Skeletal muscle tissue (tissue), 4 donors: ENCODE results near the gene ABCG1. TPM values are rescaled to one million over a fixed set of nuclear protein-coding genes. Genes with fewer than 3 reads are reported as not detected.

Experiments used
- H3K27ac ChIP-seq: one replicate; pipeline ENCODE4 v1.7.0; 2013; ENCODE audit warnings: mild to moderate bottlenecking, low read depth, low read length, inconsistent platforms
- H3K27me3 ChIP-seq, 3 donors: one replicate each; pipeline ENCODE4 v1.7.0; 2013; ENCODE audit warnings: low read length in 3 of 3; ENCODE audit not compliant: control insufficient read depth in 3 of 3, insufficient read depth in 3 of 3
- H3K36me3 ChIP-seq, 3 donors: one replicate each; pipeline ENCODE4 v1.7.0; 2013; ENCODE audit warnings: low read length in 3 of 3; ENCODE audit not compliant: control insufficient read depth in 3 of 3, insufficient read depth in 3 of 3
- H3K4me1 ChIP-seq, 3 donors: one replicate each; pipeline ENCODE4 v1.7.0; 2013; ENCODE audit warnings: low read length in 3 of 3, mild to moderate bottlenecking in 3 of 3; ENCODE audit not compliant: control insufficient read depth in 3 of 3, insufficient read depth in 3 of 3
- H3K4me3 ChIP-seq, 3 donors: one replicate each; pipeline ENCODE4 v1.7.0; 2013; ENCODE audit warnings: low read length in 3 of 3
- H3K9ac ChIP-seq, 3 donors: one replicate each; pipeline ENCODE4 v1.7.0; 2013; ENCODE audit warnings: low read length in 3 of 3, mild to moderate bottlenecking in 3 of 3, moderate library complexity in 2 of 3, low read depth in 1 of 3
- H3K9me3 ChIP-seq, 3 donors: one replicate each; pipeline ENCODE4 v1.7.0; 2013; ENCODE audit warnings: low read length in 3 of 3; ENCODE audit not compliant: control insufficient read depth in 3 of 3
- total RNA-seq: library from RNA; depleted of rRNA; stranded (reverse); fragments of >200 nt; gene quantifications from one replicate; pipeline ENCODE4 v1.2.3, GENCODE V29; 2014
- donor health status: Osteomylitis.

Gene ABCG1
- total RNA-seq, 1 donor from 2014 or later, result 20.4 TPM

GRCh38 chr21:42248241-42248640 is 29.3 kb downstream of the ABCG1 start:
- Histone ChIP-seq H3K27ac (no peak overlapping the region), H3K4me1 (peaks cover 48 to 53% (median 52%) of the 10 kb centered on the region in 3 donors), H3K27me3 (no peaks in the 10 kb centered on the region), H3K4me3 (no peak overlapping the region), H3K9ac (no peak overlapping the region), H3K36me3 (peaks cover 0 to 2% (median 0%) of the 10 kb centered on the region in 3 donors), H3K9me3 (no peaks in the 10 kb centered on the region)

DNA sequence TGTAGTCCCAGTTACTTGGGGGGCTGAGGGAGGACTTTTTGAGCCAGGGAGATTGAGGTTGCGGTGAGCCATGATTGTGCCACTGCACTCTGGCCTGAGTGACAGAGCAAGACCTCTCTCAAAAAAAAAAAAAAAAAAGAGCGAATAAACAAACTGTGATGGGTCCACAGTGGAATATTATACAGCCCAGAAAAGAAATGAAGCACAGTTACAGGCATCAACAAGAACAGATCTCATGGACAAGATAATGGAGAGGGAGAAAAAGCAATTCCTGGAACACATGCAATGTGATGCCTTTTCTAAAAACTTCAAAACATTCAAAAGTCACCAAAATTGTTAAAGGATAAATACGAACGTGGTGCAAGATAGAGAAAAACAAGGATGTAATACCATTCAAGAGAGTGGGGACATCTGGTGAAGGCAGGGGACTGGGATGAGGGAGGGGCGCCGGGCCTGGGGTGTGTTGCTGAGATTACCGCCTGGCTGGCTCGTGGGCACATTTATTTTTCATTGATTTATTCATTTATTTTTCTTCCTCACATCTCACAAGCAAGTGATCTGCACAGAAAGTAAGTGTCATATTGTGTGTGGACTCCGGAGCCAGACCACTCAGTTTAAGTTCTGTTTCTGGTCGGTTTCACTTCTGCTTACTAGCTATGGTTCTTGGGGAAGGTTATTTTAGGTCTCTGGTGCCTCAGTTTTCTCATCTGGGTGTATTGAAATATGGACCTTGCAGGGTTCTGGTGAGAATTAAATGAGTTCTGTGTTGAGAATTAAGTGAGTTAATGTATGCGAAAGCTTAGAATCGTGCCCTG is 30.1 kb downstream of the ABCG1 start:
- H3K27me3 ChIP-seq, result no peaks in the 10 kb centered on the region
- no peak overlapping the region for H3K27ac ChIP-seq
- no peaks in the 10 kb centered on the region for H3K9me3 ChIP-seq
- H3K4me3 ChIP-seq, result no peak overlapping the region
- H3K4me1 ChIP-seq, result peaks cover 53 to 59% (median 59%) of the 10 kb centered on the region in 3 donors
- peaks cover 0 to 2% (median 0%) of the 10 kb centered on the region in 3 donors for H3K36me3 ChIP-seq
- no peak overlapping the region for H3K9ac ChIP-seq

DNA sequence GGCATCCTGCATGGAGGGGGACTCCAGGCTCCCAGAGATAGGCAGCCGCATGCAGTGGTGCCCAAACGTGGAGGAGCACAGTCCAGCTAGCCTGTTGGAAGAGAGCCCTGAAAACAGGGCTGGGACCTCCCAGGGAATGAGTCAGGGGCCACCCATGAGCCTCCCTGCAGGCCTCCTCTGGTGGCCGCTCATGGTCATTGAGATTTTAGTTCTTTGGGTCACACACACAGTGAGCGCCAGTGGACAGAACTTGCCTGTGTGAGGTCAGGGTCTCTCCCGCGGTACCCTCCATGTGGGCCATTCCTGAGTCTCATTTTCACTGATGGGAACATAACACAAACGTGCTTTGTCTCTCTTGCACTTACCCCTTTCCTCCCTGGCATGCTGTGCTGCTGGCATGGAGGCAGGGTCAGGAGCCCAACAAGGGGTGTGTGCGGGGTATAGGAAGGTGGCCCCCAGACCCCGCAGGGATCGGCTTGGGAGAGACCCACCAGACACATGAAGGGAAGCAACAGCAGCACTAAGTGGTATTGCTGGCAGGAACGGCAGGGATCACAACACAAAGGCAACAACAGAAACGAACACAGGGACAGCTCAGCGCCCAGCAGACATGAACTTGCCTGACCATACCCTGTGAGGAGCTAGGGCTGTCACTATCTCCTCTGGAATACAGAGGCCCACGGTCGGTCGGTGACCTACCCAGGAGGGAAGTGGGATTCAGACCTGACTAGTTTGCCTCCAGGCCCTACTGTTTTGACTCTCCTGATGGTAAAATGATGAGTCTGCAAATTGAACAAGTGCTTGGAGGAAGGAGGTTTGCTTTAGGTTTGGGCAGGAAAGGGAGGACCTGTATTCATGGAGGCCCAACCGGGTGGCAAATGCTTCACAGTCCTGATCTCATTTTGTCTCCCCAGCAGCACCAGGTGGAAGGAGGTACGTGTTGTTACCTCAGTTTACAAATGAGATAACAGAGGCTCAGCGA is 31.8 kb downstream of the ABCG1 start:
- H3K9ac ChIP-seq, result no peak overlapping the region
- H3K27me3 ChIP-seq, result no peaks in the 10 kb centered on the region
- peaks cover 46 to 60% (median 58%) of the 10 kb centered on the region in 3 donors for H3K4me1 ChIP-seq
- no peak overlapping the region for H3K4me3 ChIP-seq
- H3K9me3 ChIP-seq, result no peaks in the 10 kb centered on the region
- H3K27ac ChIP-seq, result no peak overlapping the region
- H3K36me3 ChIP-seq, result peaks cover 0 to 3% (median 2%) of the 10 kb centered on the region in 3 donors

GRCh38 chr21:42251654-42252324 is 32.8 kb downstream of the ABCG1 start:
- H3K27ac ChIP-seq, result no peak overlapping the region
- H3K4me1 ChIP-seq, result peaks cover 47 to 63% (median 60%) of the 10 kb centered on the region in 3 donors
- peak overlapping the region in 1 of 3 donors; percentile 28 for H3K9ac ChIP-seq
- peaks cover 0 to 3% (median 2%) of the 10 kb centered on the region in 3 donors for H3K36me3 ChIP-seq
- H3K4me3 ChIP-seq, result no peak overlapping the region
- no peaks in the 10 kb centered on the region for H3K27me3 ChIP-seq
- no peaks in the 10 kb centered on the region for H3K9me3 ChIP-seq

- Histone ChIP-seq H3K9ac (peak overlapping the region in 1 of 3 donors; percentile 25), H3K27me3 (no peaks in the 10 kb centered on the region), H3K4me3 (no peak overlapping the region), H3K27ac (no peak overlapping the region), H3K9me3 (no peaks in the 10 kb centered on the region), H3K4me1 (peaks cover 49 to 67% (median 62%) of the 10 kb centered on the region in 3 donors), H3K36me3 (peaks cover 0 to 3% (median 2%) of the 10 kb centered on the region in 3 donors)
Observed at GRCh38 chr21:42252325-42252654, 33.4 kb downstream of the ABCG1 start.

DNA sequence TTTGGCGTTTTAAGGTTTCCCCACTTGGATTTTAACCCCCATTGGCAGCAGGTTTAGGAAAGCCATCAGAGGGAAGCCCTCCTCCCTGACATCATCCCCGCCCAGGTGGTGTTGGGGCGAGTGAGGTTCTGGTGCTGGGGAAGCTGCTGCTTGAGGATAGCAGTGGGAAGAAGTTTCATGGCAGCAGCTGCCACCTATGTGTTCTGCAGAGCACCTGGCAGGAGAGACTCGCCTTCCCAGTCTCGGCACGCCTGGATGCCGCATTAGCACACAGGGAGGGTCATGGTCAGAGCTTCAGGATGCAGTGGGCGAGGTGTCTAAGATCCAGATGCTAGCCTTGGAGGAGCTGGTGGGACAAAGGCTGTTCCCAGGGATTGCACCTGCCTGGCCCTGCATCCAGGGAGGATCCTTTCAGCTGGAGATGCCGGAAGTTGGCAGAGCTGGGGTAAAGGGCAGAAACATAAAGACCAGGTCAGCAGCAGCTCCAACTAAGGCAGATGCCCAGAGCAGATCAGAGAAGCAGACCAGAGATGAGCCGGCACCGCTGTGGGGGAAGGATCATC is 33.9 kb downstream of the ABCG1 start:
- H3K4me3 ChIP-seq, result no peak overlapping the region
- H3K9me3 ChIP-seq, result no peaks in the 10 kb centered on the region
- peak overlapping the region in 1 of 3 donors; percentile 7 for H3K9ac ChIP-seq
- peaks cover 53 to 71% (median 68%) of the 10 kb centered on the region in 3 donors for H3K4me1 ChIP-seq
- H3K36me3 ChIP-seq, result peaks cover 0 to 3% (median 2%) of the 10 kb centered on the region in 3 donors
- H3K27ac ChIP-seq, result no peak overlapping the region
- no peaks in the 10 kb centered on the region for H3K27me3 ChIP-seq

GRCh38 chr21:42253466-42253865 is 34.5 kb downstream of the ABCG1 start:
- peak overlapping the region in 1 of 3 donors; percentile 7 for H3K9ac ChIP-seq
- no peaks in the 10 kb centered on the region for H3K9me3 ChIP-seq
- H3K27me3 ChIP-seq, result no peaks in the 10 kb centered on the region
- peaks cover 56 to 76% (median 74%) of the 10 kb centered on the region in 3 donors for H3K4me1 ChIP-seq
- no peak overlapping the region for H3K4me3 ChIP-seq
- H3K27ac ChIP-seq, result no peak overlapping the region
- H3K36me3 ChIP-seq, result peaks cover 0 to 3% (median 2%) of the 10 kb centered on the region in 3 donors

- H3K4me3 ChIP-seq, result no peak overlapping the region
- H3K27me3 ChIP-seq, result no peaks in the 10 kb centered on the region
- H3K27ac ChIP-seq, result no peak overlapping the region
- peak overlapping the region in 1 of 3 donors; percentile 7 for H3K9ac ChIP-seq
- H3K9me3 ChIP-seq, result no peaks in the 10 kb centered on the region
- H3K36me3 ChIP-seq, result peaks cover 0 to 3% (median 2%) of the 10 kb centered on the region in 3 donors
- peaks cover 62 to 82% (median 80%) of the 10 kb centered on the region in 3 donors for H3K4me1 ChIP-seq
Observed at GRCh38 chr21:42254083-42254482, 35.1 kb downstream of the ABCG1 start.
